GM18505 (cell line): ENCODE results near the gene PLS1.
A peak's percentile ranks its signal among the peaks of the same experiment; 100 is the strongest.
"Not testable (repeated sequence)": the region's sequence is repeated elsewhere in the genome, so short reads cannot be mapped to it uniquely, and the experiment has no call there.

Experiments
- ATAC-seq: cut with Tn5 transposase; IDR thresholded peaks from one replicate; pipeline ENCODE4 v1.9.1; 2021; ENCODE audit not compliant: unreplicated experiment
- POLR2A ChIP-seq: IDR thresholded peaks from 4 replicates; pipeline ENCODE4 v1.6.1; 2011; ENCODE audit warnings: borderline replicate concordance; ENCODE audit not compliant: insufficient read depth, insufficient read length; ENCODE audit errors: extremely low read depth

The PLS1 gene

GRCh38 chr3:142705198-142705597, 109.0 kb downstream of the PLS1 start:
- no peak for TF ChIP-seq POLR2A
- ATAC-seq: no peak

GRCh38 chr3:142706321-142707127, 110.3 kb downstream of the PLS1 start:
- TF ChIP-seq POLR2A: no peak
- no peak for ATAC-seq

DNA sequence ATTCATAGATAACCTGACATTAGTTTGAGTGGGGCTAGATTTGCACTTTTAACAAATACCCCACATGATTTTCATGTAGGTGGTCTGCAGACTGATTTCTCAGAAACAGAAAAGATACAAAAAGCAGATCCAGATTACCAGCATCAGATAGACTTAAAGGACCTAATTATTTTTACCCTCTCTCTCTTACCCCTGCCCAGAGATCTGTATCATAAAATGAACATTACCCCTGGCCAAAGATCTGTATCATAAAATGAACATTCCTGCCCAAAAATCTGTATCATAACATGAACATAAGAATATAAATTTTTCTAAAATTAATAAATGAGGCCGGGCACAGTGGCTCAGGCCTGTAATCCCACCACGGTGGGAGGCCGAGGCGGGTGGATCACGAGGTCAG, 113.0 kb downstream of the PLS1 start:
- TF ChIP-seq POLR2A: no peak
- no peak for ATAC-seq

GRCh38 chr3:142714882-142715281, 118.7 kb downstream of the PLS1 start:
- not testable (repeated sequence) for ATAC-seq

DNA sequence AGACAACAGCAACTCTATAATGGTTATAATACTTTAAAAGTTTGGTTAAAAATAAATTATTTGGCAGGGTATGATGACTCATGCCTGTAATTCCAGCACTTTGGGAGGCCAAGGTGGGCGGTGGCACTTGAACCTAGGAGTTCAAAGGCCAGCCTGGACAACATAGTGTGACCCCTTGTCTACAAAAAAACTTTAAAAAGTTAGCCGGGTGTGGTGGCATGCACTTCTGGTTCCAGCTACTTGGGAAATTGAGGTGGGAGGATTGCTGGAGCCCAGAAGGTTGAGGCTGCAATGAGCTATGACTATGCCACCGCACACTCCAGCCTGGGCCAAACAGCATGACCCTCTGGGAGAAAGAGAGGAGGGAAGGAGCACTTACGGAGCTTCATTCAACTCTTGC, 119.9 kb downstream of the PLS1 start:
- no peak for TF ChIP-seq POLR2A
- ATAC-seq: no peak

- no peak for TF ChIP-seq POLR2A
- ATAC-seq: peak; percentile 9
These were observed 127.4 kb downstream of the PLS1 start for GRCh38 chr3:142723665-142723967.

- ATAC-seq: peak; percentile 95
These were observed 127.9 kb downstream of the PLS1 start, which contains the start of gene TRPC1 for GRCh38 chr3:142723968-142724681. Gene TRPC1 (plus strand): TSS chr3:142724034. CDS start chr3:142724560, 526 bp downstream.

GRCh38 chr3:142724682-142725356, 128.6 kb downstream of the PLS1 start:
- no peak for TF ChIP-seq POLR2A
- no peak for ATAC-seq

More at GRCh38 chr3:142723968-142724681, 127.9 kb downstream of the PLS1 start, which contains the start of gene TRPC1:
- peak; percentile 43 for TF ChIP-seq POLR2A

GRCh38 chr3:142725357-142725739, 129.2 kb downstream of the PLS1 start:
- ATAC-seq: no peak
- TF ChIP-seq POLR2A: no peak

- TF ChIP-seq POLR2A: no peak
- ATAC-seq: no peak
These were observed 129.8 kb downstream of the PLS1 start for GRCh38 chr3:142726017-142726416.

DNA sequence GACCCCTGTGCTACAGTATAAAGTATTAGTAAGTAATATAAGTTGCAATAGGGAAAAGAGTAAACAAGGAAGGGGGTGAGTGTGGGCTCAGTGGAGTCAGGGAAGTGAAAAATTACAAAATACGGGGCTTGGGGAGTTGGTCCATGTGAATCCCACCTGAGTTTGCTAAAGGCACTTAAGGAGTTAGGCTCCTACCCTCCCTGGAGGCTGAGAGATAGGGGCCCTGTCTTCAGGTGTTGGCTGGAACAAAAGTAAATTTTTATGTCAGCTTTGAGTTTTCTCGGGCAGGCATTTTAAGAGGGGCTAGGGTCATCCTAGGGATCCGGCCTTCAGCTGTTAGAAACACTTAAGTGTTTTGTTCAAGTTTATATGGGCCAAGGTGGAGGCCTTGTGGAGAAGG, 135.9 kb downstream of the PLS1 start:
- TF ChIP-seq POLR2A: no peak
- ATAC-seq: no peak

GRCh38 chr3:142734834-142735233, 138.6 kb downstream of the PLS1 start:
- no peak for ATAC-seq
- no peak for TF ChIP-seq POLR2A

DNA sequence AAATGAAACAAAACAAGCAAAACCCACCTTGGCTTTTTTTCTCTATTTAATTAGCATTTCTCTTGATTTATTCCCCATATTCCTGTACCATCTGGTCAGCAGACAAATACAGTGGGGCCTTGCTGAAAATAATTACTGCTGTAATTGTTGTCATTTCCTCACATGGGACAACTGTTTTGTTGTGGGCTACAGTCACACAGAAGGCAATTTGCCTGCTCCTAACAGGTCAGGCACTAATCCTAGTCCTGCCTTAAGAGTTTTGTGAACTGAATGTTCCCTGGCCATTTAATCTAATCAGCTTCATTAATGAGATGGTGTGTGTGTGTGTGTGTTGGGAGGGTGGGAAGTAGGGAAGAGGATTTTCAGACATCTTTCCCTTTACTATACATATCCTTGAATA, 139.3 kb downstream of the PLS1 start:
- no peak for ATAC-seq
- TF ChIP-seq POLR2A: no peak

DNA sequence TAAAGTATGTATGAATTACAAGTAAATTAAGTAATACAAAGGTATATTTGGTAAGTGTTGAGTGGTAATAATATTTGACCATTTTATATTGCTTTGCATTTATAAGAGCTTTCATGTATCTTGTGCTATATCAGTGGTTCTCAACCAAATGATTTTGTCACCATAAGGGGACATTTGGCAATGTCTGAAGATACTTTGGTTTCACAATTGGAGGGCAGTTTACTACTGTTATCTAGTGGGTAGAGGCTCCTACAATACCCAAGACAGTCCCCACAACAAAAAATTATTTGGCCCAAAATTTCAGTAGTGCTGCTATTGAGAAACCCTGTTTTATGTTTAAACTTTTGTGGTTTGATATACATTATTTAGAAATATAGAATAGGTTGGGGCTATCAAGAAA, 142.2 kb downstream of the PLS1 start:
- no peak for ATAC-seq
- TF ChIP-seq POLR2A: no peak
